Ishikawa (cell line): ENCODE measurements around the gene SEPTIN5.

Experiments used
- CEBPB ChIP-seq: IDR thresholded peaks from 2 replicates; pipeline ENCODE4 v1.6.1; 2012
- CREB1 ChIP-seq: IDR thresholded peaks from 2 replicates; pipeline ENCODE4 v1.6.1; 2012; ENCODE audit warnings: low read depth
- EGR1 ChIP-seq: IDR thresholded peaks from 2 replicates; pipeline ENCODE4 v1.6.1; 2012
- EP300 ChIP-seq: IDR thresholded peaks from 2 replicates; pipeline ENCODE4 v1.6.1; 2012; ENCODE audit warnings: borderline replicate concordance
- FOXM1 ChIP-seq: IDR thresholded peaks from 2 replicates; pipeline ENCODE4 v1.6.1; 2012; ENCODE audit warnings: low read depth, borderline replicate concordance
- NFIC ChIP-seq: IDR thresholded peaks from 2 replicates; pipeline ENCODE4 v1.6.1; 2012
- RAD21 ChIP-seq: IDR thresholded peaks from 2 replicates; pipeline ENCODE4 v1.6.1; 2012; ENCODE audit warnings: low read depth
- TAF1 ChIP-seq: IDR thresholded peaks from 2 replicates; pipeline ENCODE4 v1.6.1; 2012; ENCODE audit warnings: low read depth, mild to moderate bottlenecking
- TCF12 ChIP-seq: IDR thresholded peaks from 2 replicates; pipeline ENCODE4 v1.6.1; 2012; ENCODE audit warnings: low read depth
- TEAD4 ChIP-seq: IDR thresholded peaks from 2 replicates; pipeline ENCODE4 v1.6.1; 2012
- USF1 ChIP-seq: IDR thresholded peaks from 2 replicates; pipeline ENCODE4 v1.6.1; 2012
- YY1 ChIP-seq: IDR thresholded peaks from 2 replicates; pipeline ENCODE4 v1.6.1; 2012; ENCODE audit warnings: low read depth
- ZBTB7A ChIP-seq: IDR thresholded peaks from 2 replicates; pipeline ENCODE4 v1.6.1; 2012; ENCODE audit warnings: low read depth
- TF ChIP-seq, protein P1 (sequence below): IDR thresholded peaks from 2 replicates; pipeline ENCODE4 v1.6.1; 2012; ENCODE audit warnings: low read depth, mild to moderate bottlenecking
- TF ChIP-seq, protein P2 (sequence below): IDR thresholded peaks from 2 replicates; pipeline ENCODE4 v1.6.1; 2012

The SEPTIN5 gene

DNA sequence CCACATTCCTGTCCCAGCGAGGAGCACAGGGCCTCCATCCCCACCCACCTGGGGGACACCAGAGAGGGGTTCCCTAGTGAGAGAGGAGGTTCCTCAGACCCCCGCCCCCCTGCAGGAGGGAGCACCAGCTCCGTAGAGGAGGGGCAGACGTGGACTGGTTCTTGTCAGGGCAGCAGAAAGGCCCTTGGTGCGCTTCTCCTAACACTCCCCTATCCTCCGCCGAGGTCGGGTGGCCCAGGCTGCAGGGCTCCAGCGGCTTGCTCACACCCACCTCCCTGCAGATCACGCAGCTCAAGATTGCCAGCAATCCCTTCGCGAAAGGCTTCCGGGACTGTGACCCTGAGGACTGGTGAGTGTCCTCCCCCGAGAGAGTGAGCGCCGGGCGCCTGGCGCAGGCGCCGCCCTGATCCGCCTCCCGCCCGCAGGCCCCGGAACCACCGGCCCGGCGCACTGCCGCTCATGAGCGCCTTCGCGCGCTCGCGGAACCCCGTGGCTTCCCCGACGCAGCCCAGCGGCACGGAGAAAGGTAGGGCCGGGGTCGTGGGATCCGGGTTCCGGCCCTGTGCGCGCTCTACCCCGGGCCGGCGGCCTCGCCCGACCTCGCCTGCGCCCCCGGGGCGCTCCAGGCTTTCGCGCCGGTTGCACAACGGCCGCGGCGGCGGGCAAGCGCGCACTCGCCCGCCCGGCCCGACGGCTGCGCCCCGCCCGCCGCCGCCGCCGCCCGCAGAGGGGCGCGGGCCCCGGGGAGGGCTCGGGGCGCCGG is 51.4 kb downstream of the SEPTIN5 start:
- TF ChIP-seq, protein P1, sequence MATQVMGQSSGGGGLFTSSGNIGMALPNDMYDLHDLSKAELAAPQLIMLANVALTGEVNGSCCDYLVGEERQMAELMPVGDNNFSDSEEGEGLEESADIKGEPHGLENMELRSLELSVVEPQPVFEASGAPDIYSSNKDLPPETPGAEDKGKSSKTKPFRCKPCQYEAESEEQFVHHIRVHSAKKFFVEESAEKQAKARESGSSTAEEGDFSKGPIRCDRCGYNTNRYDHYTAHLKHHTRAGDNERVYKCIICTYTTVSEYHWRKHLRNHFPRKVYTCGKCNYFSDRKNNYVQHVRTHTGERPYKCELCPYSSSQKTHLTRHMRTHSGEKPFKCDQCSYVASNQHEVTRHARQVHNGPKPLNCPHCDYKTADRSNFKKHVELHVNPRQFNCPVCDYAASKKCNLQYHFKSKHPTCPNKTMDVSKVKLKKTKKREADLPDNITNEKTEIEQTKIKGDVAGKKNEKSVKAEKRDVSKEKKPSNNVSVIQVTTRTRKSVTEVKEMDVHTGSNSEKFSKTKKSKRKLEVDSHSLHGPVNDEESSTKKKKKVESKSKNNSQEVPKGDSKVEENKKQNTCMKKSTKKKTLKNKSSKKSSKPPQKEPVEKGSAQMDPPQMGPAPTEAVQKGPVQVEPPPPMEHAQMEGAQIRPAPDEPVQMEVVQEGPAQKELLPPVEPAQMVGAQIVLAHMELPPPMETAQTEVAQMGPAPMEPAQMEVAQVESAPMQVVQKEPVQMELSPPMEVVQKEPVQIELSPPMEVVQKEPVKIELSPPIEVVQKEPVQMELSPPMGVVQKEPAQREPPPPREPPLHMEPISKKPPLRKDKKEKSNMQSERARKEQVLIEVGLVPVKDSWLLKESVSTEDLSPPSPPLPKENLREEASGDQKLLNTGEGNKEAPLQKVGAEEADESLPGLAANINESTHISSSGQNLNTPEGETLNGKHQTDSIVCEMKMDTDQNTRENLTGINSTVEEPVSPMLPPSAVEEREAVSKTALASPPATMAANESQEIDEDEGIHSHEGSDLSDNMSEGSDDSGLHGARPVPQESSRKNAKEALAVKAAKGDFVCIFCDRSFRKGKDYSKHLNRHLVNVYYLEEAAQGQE = no peak
- TF ChIP-seq USF1 (no peak), EGR1 (no peak), CEBPB (no peak), TCF12 (no peak), TEAD4 (no peak), EP300 (no peak)
- TF ChIP-seq, protein P2, sequence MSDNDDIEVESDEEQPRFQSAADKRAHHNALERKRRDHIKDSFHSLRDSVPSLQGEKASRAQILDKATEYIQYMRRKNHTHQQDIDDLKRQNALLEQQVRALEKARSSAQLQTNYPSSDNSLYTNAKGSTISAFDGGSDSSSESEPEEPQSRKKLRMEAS = no peak

GRCh38 chr22:19766240-19766510 is 51.9 kb downstream of the SEPTIN5 start:
- no peak for TF ChIP-seq NFIC
- no peak for TF ChIP-seq FOXM1
- no peak for TF ChIP-seq USF1
- TF ChIP-seq YY1 = no peak
- no peak for TF ChIP-seq EGR1
- TF ChIP-seq CREB1 = no peak
- TF ChIP-seq, protein P2 = no peak
- TF ChIP-seq, protein P1 = no peak
- no peak for TF ChIP-seq EP300
- TF ChIP-seq TAF1 = no peak
- TF ChIP-seq CEBPB = no peak
- no peak for TF ChIP-seq RAD21
- TF ChIP-seq TEAD4 = no peak
- no peak for TF ChIP-seq TCF12
- no peak for TF ChIP-seq ZBTB7A

DNA sequence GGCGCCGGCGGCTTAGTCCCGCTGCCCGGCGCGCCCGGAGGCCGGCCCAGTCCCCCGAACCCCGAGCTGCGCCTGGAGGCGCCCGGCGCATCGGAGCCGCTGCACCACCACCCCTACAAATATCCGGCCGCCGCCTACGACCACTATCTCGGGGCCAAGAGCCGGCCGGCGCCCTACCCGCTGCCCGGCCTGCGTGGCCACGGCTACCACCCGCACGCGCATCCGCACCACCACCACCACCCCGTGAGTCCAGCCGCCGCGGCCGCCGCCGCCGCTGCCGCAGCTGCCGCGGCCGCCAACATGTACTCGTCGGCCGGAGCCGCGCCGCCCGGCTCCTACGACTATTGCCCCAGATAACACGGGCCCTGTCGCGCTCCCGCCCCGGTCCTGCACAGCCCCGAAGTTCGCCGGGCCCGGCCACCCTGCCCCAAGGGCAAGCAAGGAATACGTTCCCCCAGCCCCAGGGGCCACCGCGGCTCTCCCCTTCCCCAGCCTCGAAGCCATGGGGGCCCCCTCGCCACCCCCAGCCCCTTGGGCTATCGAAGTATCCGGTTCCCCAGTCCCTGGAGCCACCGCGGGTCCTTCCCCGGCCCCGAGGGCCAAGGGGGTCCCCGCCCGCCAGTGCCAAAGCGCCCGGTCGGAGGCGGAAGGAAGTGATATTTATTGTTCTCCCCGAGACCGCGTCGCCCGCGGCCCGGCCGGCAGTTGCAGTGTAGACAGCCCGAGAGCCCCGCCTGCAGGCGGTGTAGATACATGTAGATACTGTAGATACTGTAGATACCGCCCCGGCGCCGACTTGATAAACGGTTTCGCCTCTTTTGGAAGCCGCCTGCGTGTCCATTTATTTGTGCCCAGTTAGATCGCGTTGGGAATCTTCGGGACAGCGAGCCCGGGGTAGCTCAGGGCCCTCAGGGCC is 52.5 kb downstream of the SEPTIN5 start:
- TF ChIP-seq, protein P2 = no peak
- TF ChIP-seq EP300 (no peak), CEBPB (no peak), CREB1 (no peak), TEAD4 (no peak), TAF1 (no peak), TCF12 (no peak), EGR1 (no peak), NFIC (no peak), ZBTB7A (no peak), YY1 (no peak), FOXM1 (no peak)
- TF ChIP-seq, protein P1 = no peak
